GM12878 (cell line): ENCODE results near the gene ZG16. TPM values are rescaled to one million over a fixed set of nuclear protein-coding genes. Genes with fewer than 3 reads are reported as not detected.
A peak's percentile ranks its signal among the peaks of the same experiment; 100 is the strongest.

Experiments
- BRCA1 ChIP-seq: IDR thresholded peaks from 2 replicates; pipeline ENCODE4 v1.6.1; 2011; ENCODE audit warnings: low read depth, low read length, improper control_type of control experiment
- CBX3 ChIP-seq: fragments of 200-600 bp; sonication (generic); IDR thresholded peaks from 2 replicates; pipeline ENCODE4 v1.6.1; 2016; ENCODE audit warnings: low read depth, borderline replicate concordance
- EGR1 ChIP-seq, 2 experiments: IDR thresholded peaks; 1 replicate in 1 of 2; 2 replicates in 1 of 2; pipeline ENCODE4 v1.6.1; 2011 to 2012; ENCODE audit warnings: low read depth in 2 of 2, low read length in 2 of 2, borderline replicate concordance in 1 of 2, mild to moderate bottlenecking in 1 of 2, moderate library complexity in 1 of 2
- EP300 ChIP-seq, 2 experiments: fragments of 150-350 bp in 1 of 2; IDR thresholded peaks; 2 replicates each; pipeline ENCODE4 v1.6.1; 2011 to 2012; ENCODE audit warnings: low read depth in 2 of 2, low read length in 2 of 2, borderline replicate concordance in 1 of 2, improper control_type of control experiment in 1 of 2, inconsistent platforms in 1 of 2; ENCODE audit not compliant: control insufficient read depth in 1 of 2
- ETV6 ChIP-seq, 2 experiments: fragments of 450-650 bp in 1 of 2; IDR thresholded peaks in 1 of 2; conservative IDR thresholded peaks in 1 of 2; 2 replicates each; pipeline ENCODE4 v1.6.1; 2014; ENCODE audit warnings: antibody characterized with exemption in 1 of 2, borderline replicate concordance in 1 of 2, low read depth in 1 of 2, mild to moderate bottlenecking in 1 of 2, moderate library complexity in 1 of 2
- IKZF2 ChIP-seq, 2 experiments: fragments of 450-650 bp; IDR thresholded peaks; 2 replicates each; pipeline ENCODE4 v1.6.1; 2017; ENCODE audit warnings: mild to moderate bottlenecking in 2 of 2, moderate library complexity in 2 of 2
- IRF4 ChIP-seq: IDR thresholded peaks from 2 replicates; pipeline ENCODE4 v1.6.1; 2011; ENCODE audit warnings: low read depth, low read length
- NFXL1 ChIP-seq: fragments of 450-650 bp; IDR thresholded peaks from 2 replicates; pipeline ENCODE4 v1.6.1; 2017; ENCODE audit warnings: antibody characterized with exemption, mild to moderate bottlenecking, borderline replicate concordance
- NRF1 ChIP-seq: conservative IDR thresholded peaks from 2 replicates; pipeline ENCODE4 v1.6.1; 2011; ENCODE audit warnings: mild to moderate bottlenecking, low read depth, low read length, improper control_type of control experiment
- POLR2A ChIP-seq: IDR thresholded peaks from 2 replicates; pipeline ENCODE4 v1.6.1; 2011; ENCODE audit warnings: low read depth, mild to moderate bottlenecking, low read length
- SMC3 ChIP-seq: IDR thresholded peaks from 2 replicates; pipeline ENCODE4 v1.6.1; 2011; ENCODE audit warnings: low read length, improper control_type of control experiment, borderline replicate concordance
- SREBF1 ChIP-seq: IDR thresholded peaks from 2 replicates; pipeline ENCODE4 v1.6.1; 2012; ENCODE audit warnings: mild to moderate bottlenecking, low read length
- YBX1 ChIP-seq: fragments of 450-650 bp; IDR thresholded peaks from 2 replicates; pipeline ENCODE4 v1.6.1; 2016; ENCODE audit warnings: antibody characterized with exemption
- polyA plus RNA-seq, 11 experiments: library from polyadenylated mRNA; depleted of rRNA in 4 of 11; unstranded in 6 of 11; stranded (reverse) in 5 of 11; fragments of >200 nt; fragmentation: Nextera tagmentation in 4 of 11; fragmentation: Illumina TruSeq in 1 of 11; extraction: Ambion mirVana in 4 of 11; extraction: Trizol in 1 of 11; gene quantifications; 1 replicate in 1 of 11; 2 replicates in 10 of 11; pipeline versions ENCODE4 v1.2.1 to v1.2.3, GENCODE V29; 2011 to 2016; ENCODE audit warnings: inconsistent platforms in 2 of 11, missing spikeins in 2 of 11, low read depth in 1 of 11
- total RNA-seq, 4 experiments: library from RNA; depleted of rRNA in 3 of 4; stranded (reverse); fragments of >200 nt in 3 of 4; fragmentation: Illumina TruSeq in 1 of 4; extraction: Trizol in 1 of 4; gene quantifications; 2 replicates each; pipeline versions ENCODE4 v1.2.1 to v1.2.3, GENCODE V29; 2013 to 2021
- TF ChIP-seq, protein P1 (sequence below): fragments of 450-650 bp; IDR thresholded peaks from 2 replicates; pipeline ENCODE4 v1.6.1; 2016; ENCODE audit warnings: mild to moderate bottlenecking
- TF ChIP-seq, protein P2 (sequence below): fragments of 150-350 bp; IDR thresholded peaks from 2 replicates; pipeline ENCODE4 v1.6.1; 2016; ENCODE audit warnings: low read depth, low read length
- TF ChIP-seq, protein P3 (sequence below): IDR thresholded peaks from 2 replicates; pipeline ENCODE4 v1.6.1; 2012; ENCODE audit warnings: low read length, inconsistent platforms
- TF ChIP-seq, protein P4 (sequence below): fragments of 450-650 bp; IDR thresholded peaks from 2 replicates; pipeline ENCODE4 v1.6.1; 2017; ENCODE audit warnings: low read depth, mild to moderate bottlenecking, moderate library complexity
- TF ChIP-seq, protein P5 (sequence below): fragments of 450-650 bp; IDR thresholded peaks from 2 replicates; pipeline ENCODE4 v1.6.1; 2017; ENCODE audit warnings: mild to moderate bottlenecking, moderate library complexity

ZG16 gene
- total and polyA plus RNA-seq, 10 of the 15 experiments (the other 5 are each of a cell fraction or from before 2014, with no cell fraction given), result not detected

DNA sequence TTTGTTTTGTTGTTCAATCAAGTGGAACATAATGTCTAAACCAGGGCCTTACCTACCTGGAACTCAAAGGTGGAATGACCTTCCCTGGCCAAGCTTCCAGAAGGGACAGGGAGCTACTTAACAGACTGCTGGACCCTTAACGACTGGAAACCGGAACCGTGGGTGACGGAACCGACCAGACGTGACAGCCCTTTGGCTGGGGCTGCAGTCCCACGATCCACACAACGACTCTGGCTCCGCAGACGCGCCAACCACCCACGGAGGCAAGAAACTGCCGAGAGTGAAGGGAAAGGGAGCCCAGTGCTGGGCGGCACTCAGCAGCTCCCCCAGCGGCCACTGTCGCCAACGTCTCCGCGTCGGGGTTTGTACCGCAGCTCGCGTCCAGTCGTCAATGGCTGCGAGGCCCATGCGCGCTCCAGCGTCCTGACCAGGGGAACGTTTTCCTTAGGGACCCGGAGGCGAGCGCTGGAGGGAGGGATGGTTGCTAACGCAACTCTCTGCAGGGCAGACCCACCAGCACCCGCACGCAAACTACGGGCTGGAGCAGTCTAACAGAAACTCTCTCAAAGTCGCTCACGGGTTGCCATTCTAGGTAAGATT is 6.9 kb downstream of the ZG16 start (continued):
- TF ChIP-seq, protein P1, sequence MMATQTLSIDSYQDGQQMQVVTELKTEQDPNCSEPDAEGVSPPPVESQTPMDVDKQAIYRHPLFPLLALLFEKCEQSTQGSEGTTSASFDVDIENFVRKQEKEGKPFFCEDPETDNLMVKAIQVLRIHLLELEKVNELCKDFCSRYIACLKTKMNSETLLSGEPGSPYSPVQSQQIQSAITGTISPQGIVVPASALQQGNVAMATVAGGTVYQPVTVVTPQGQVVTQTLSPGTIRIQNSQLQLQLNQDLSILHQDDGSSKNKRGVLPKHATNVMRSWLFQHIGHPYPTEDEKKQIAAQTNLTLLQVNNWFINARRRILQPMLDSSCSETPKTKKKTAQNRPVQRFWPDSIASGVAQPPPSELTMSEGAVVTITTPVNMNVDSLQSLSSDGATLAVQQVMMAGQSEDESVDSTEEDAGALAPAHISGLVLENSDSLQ, result no peak
- TF ChIP-seq, protein P2, sequence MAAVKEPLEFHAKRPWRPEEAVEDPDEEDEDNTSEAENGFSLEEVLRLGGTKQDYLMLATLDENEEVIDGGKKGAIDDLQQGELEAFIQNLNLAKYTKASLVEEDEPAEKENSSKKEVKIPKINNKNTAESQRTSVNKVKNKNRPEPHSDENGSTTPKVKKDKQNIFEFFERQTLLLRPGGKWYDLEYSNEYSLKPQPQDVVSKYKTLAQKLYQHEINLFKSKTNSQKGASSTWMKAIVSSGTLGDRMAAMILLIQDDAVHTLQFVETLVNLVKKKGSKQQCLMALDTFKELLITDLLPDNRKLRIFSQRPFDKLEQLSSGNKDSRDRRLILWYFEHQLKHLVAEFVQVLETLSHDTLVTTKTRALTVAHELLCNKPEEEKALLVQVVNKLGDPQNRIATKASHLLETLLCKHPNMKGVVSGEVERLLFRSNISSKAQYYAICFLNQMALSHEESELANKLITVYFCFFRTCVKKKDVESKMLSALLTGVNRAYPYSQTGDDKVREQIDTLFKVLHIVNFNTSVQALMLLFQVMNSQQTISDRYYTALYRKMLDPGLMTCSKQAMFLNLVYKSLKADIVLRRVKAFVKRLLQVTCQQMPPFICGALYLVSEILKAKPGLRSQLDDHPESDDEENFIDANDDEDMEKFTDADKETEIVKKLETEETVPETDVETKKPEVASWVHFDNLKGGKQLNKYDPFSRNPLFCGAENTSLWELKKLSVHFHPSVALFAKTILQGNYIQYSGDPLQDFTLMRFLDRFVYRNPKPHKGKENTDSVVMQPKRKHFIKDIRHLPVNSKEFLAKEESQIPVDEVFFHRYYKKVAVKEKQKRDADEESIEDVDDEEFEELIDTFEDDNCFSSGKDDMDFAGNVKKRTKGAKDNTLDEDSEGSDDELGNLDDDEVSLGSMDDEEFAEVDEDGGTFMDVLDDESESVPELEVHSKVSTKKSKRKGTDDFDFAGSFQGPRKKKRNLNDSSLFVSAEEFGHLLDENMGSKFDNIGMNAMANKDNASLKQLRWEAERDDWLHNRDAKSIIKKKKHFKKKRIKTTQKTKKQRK, result no peak
- TF ChIP-seq IKZF2 (IDR thresholded peaks at IDR 0.05), result 0 out of 4 replicates have a peak, but pooled peaks of 1 of the 2 experiments have one; percentile 5
- no peak for TF ChIP-seq NFXL1
- no peak for TF ChIP-seq YBX1
- no peak for TF ChIP-seq EP300 (IDR thresholded peaks at IDR 0.05; ENCODE audit: borderline replicate concordance in 1 of 2, control insufficient read depth in 1 of 2, low read depth in 2 of 2, low read length in 2 of 2)
- 0 out of 2 replicates have a peak, but pooled peaks have one; percentile 30 for TF ChIP-seq IRF4
- no peak for TF ChIP-seq BRCA1
- TF ChIP-seq, protein P3, sequence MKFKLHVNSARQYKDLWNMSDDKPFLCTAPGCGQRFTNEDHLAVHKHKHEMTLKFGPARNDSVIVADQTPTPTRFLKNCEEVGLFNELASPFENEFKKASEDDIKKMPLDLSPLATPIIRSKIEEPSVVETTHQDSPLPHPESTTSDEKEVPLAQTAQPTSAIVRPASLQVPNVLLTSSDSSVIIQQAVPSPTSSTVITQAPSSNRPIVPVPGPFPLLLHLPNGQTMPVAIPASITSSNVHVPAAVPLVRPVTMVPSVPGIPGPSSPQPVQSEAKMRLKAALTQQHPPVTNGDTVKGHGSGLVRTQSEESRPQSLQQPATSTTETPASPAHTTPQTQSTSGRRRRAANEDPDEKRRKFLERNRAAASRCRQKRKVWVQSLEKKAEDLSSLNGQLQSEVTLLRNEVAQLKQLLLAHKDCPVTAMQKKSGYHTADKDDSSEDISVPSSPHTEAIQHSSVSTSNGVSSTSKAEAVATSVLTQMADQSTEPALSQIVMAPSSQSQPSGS, result no peak
- no peak for TF ChIP-seq ETV6 (conservative IDR thresholded peaks at IDR 0.05 in 1 of 2, IDR thresholded peaks at IDR 0.05 in 1 of 2; ENCODE audit: borderline replicate concordance in 1 of 2, low read depth in 1 of 2)
- TF ChIP-seq CBX3, result no peak
- no peak for TF ChIP-seq EGR1 (IDR thresholded peaks at IDR 0.05; ENCODE audit: borderline replicate concordance in 1 of 2, low read depth in 2 of 2, low read length in 2 of 2)
- TF ChIP-seq, protein P4, sequence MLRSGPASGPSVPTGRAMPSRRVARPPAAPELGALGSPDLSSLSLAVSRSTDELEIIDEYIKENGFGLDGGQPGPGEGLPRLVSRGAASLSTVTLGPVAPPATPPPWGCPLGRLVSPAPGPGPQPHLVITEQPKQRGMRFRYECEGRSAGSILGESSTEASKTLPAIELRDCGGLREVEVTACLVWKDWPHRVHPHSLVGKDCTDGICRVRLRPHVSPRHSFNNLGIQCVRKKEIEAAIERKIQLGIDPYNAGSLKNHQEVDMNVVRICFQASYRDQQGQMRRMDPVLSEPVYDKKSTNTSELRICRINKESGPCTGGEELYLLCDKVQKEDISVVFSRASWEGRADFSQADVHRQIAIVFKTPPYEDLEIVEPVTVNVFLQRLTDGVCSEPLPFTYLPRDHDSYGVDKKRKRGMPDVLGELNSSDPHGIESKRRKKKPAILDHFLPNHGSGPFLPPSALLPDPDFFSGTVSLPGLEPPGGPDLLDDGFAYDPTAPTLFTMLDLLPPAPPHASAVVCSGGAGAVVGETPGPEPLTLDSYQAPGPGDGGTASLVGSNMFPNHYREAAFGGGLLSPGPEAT, result no peak
- TF ChIP-seq, protein P5, sequence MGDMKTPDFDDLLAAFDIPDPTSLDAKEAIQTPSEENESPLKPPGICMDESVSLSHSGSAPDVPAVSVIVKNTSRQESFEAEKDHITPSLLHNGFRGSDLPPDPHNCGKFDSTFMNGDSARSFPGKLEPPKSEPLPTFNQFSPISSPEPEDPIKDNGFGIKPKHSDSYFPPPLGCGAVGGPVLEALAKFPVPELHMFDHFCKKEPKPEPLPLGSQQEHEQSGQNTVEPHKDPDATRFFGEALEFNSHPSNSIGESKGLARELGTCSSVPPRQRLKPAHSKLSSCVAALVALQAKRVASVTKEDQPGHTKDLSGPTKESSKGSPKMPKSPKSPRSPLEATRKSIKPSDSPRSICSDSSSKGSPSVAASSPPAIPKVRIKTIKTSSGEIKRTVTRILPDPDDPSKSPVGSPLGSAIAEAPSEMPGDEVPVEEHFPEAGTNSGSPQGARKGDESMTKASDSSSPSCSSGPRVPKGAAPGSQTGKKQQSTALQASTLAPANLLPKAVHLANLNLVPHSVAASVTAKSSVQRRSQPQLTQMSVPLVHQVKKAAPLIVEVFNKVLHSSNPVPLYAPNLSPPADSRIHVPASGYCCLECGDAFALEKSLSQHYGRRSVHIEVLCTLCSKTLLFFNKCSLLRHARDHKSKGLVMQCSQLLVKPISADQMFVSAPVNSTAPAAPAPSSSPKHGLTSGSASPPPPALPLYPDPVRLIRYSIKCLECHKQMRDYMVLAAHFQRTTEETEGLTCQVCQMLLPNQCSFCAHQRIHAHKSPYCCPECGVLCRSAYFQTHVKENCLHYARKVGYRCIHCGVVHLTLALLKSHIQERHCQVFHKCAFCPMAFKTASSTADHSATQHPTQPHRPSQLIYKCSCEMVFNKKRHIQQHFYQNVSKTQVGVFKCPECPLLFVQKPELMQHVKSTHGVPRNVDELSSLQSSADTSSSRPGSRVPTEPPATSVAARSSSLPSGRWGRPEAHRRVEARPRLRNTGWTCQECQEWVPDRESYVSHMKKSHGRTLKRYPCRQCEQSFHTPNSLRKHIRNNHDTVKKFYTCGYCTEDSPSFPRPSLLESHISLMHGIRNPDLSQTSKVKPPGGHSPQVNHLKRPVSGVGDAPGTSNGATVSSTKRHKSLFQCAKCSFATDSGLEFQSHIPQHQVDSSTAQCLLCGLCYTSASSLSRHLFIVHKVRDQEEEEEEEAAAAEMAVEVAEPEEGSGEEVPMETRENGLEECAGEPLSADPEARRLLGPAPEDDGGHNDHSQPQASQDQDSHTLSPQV, result no peak
- peak; percentile 34; the same call in 1 of the 2 replicates for TF ChIP-seq SMC3
- TF ChIP-seq POLR2A, result 0 out of 2 replicates have a peak, but pooled peaks have one; percentile 36
- no peak for TF ChIP-seq SREBF1
- no peak for TF ChIP-seq NRF1
